A549 (cell line): ENCODE results near the gene FKBP4. TPM values are rescaled to one million over a fixed set of nuclear protein-coding genes. Genes with fewer than 3 reads are reported as not detected.

Experiments used
- ATAC-seq, 2 experiments: fragments of 200-7000 bp in 1 of 2; fragments of >200 bp in 1 of 2; cut with Nextera tagmentation in 1 of 2; cut with Tn5 transposase in 1 of 2; 3 replicates each; pipeline versions ENCODE4 v1.8.0 to v1.9.1; 2018 to 2020; ENCODE audit warnings: mild to moderate bottlenecking in 1 of 2, moderate library complexity in 1 of 2
- CTCF ChIA-PET: fragments of 300-600 bp; sonication (Branson Sonifier 250); formaldehyde crosslinking; extraction: SDS; loops from one replicate; lab custom pipeline; 2021; ENCODE audit warnings: antibody characterized with exemption, inconsistent platforms; lab: Yijun Ruan, JAX
- POLR2A ChIA-PET: fragments of 350-600 bp; formaldehyde crosslinking; extraction: SDS; loops from one replicate; lab custom pipeline; 2021; ENCODE audit warnings: antibody characterized with exemption, inconsistent platforms; lab: Yijun Ruan, JAX
- DNase-seq, 2 experiments: peaks; one replicate each; pipeline versions ENCODE4 v3.0.0 to v3.0.0-alpha.2; 2011 to 2016; ENCODE audit warnings: low read depth in 1 of 2, low spot score in 1 of 2
- FAIRE-seq: peaks from 2 replicates; lab custom pipeline; 2011; peaks lifted over from hg19 to GRCh38; lab: Jason Lieb, UNC
- H3K27ac ChIP-seq, 2 experiments: fragments of >200 bp; sonication (Bioruptor Twin); formaldehyde crosslinking; 3 replicates each; pipeline ENCODE4 v1.5.1; 2016 to 2017
- H3K4me1 ChIP-seq: fragments of >200 bp; sonication (Bioruptor Twin); formaldehyde crosslinking; 3 replicates; pipeline ENCODE4 v1.6.1; 2016
- H3K4me2 ChIP-seq: fragments of >200 bp; sonication (Bioruptor Twin); formaldehyde crosslinking; 3 replicates; pipeline ENCODE4 v1.6.1; 2016
- H3K4me3 ChIP-seq: fragments of >200 bp; sonication (Bioruptor Twin); formaldehyde crosslinking; 3 replicates; pipeline ENCODE4 v1.5.1; 2016
- H3K9me3 ChIP-seq: fragments of >200 bp; sonication (Bioruptor Twin); formaldehyde crosslinking; 3 replicates; pipeline ENCODE4 v1.6.1; 2016
- ATOH8 ChIP-seq: fragments of 250-450 bp; sonication (Bioruptor Pico); IDR thresholded peaks from 2 replicates; pipeline ENCODE4 v1.5.0; 2020; ENCODE audit warnings: low read depth, mild to moderate bottlenecking, moderate library complexity
- BCL3 ChIP-seq: fragments of >200 bp; sonication (Bioruptor Twin); formaldehyde crosslinking; IDR thresholded peaks from 3 replicates; pipeline ENCODE4 v1.6.1; 2016
- CBX2 ChIP-seq: fragments of 200-600 bp; sonication (generic); IDR thresholded peaks from 2 replicates; pipeline ENCODE4 v1.6.1; 2016; ENCODE audit warnings: low read depth, mild to moderate bottlenecking, borderline replicate concordance
- CBX8 ChIP-seq: fragments of 200-600 bp; sonication (generic); IDR thresholded peaks from 2 replicates; pipeline ENCODE4 v1.6.1; 2016
- CHD2 ChIP-seq: fragments of 150-350 bp; IDR thresholded peaks from 2 replicates; pipeline ENCODE4 v1.6.1; 2014; ENCODE audit warnings: low read length; ENCODE audit not compliant: partially characterized antibody
- FOXS1 ChIP-seq: fragments of 250-450 bp; sonication (Bioruptor Pico); IDR thresholded peaks from 2 replicates; pipeline ENCODE4 v1.5.0; 2020; ENCODE audit warnings: mild to moderate bottlenecking, moderate library complexity
- GATA3 ChIP-seq: IDR thresholded peaks from 2 replicates; pipeline ENCODE4 v1.6.1; 2012; ENCODE audit warnings: borderline replicate concordance
- JUNB ChIP-seq: fragments of >200 bp; sonication (Bioruptor Twin); formaldehyde crosslinking; IDR thresholded peaks from 2 replicates; pipeline ENCODE4 v1.6.1; 2016
- KDM5A ChIP-seq: fragments of 200-600 bp; sonication (generic); IDR thresholded peaks from 2 replicates; pipeline ENCODE4 v1.6.1; 2016; ENCODE audit warnings: antibody characterized with exemption, mild to moderate bottlenecking
- MAFK ChIP-seq: fragments of 450-650 bp; IDR thresholded peaks from 2 replicates; pipeline ENCODE4 v1.6.1; 2014; ENCODE audit not compliant: partially characterized antibody
- NFE2L2 ChIP-seq: fragments of 150-350 bp; conservative IDR thresholded peaks from 2 replicates; pipeline ENCODE4 v1.6.1; 2014; ENCODE audit warnings: low read length
- RFX5 ChIP-seq: fragments of 450-650 bp; IDR thresholded peaks from 2 replicates; pipeline ENCODE4 v1.7.1; 2014; ENCODE audit warnings: antibody characterized with exemption, mild to moderate bottlenecking, moderate library complexity
- TP53 ChIP-seq: fragments of 250-450 bp; sonication (Bioruptor Pico); IDR thresholded peaks from 2 replicates; pipeline ENCODE4 v1.5.0; 2021; ENCODE audit warnings: mild to moderate bottlenecking, moderate library complexity
- ZC3H11A ChIP-seq: fragments of 450-650 bp; IDR thresholded peaks from 2 replicates; pipeline ENCODE4 v1.6.1; 2014; ENCODE audit warnings: antibody characterized with exemption, mild to moderate bottlenecking
- WGBS: methylation state at CpG from one replicate; pipeline ENCODE4 v1.1.6; 2017; ENCODE audit errors: missing lambda C conversion rate; 5-methylcytosine and 5-hydroxymethylcytosine counted together
- polyA plus RNA-seq, 4 experiments: library from polyadenylated mRNA; depleted of rRNA in 3 of 4; stranded (reverse); fragments of >200 nt; fragmentation: RNase III in 1 of 4; extraction: RNeasy Plus Mini Kit Qiagen cat#74134 plus additional on column Dnase treatment in 1 of 4; gene quantifications; 2 replicates in 3 of 4; 3 replicates in 1 of 4; pipeline ENCODE4 v1.2.3, GENCODE V29; 2011 to 2017
- TF ChIP-seq, protein P1 (sequence below): fragments of >200 bp; sonication (Bioruptor Twin); formaldehyde crosslinking; IDR thresholded peaks from 3 replicates; pipeline ENCODE4 v1.5.1; 2016
- TF ChIP-seq, protein P2 (sequence below): IDR thresholded peaks from 2 replicates; pipeline ENCODE4 v1.6.1; 2012

Gene FKBP4
- polyA plus RNA-seq, 2 of the 4 experiments (the other 2 are of a cell fraction): 108 to 137 TPM

- WGBS: 3% methylated on average over 14 of the region's 14 CpGs
- H3K9me3 ChIP-seq: no peaks in the 10 kb centered on the region
- no peak for TF ChIP-seq MAFK
- TF ChIP-seq, protein P1, sequence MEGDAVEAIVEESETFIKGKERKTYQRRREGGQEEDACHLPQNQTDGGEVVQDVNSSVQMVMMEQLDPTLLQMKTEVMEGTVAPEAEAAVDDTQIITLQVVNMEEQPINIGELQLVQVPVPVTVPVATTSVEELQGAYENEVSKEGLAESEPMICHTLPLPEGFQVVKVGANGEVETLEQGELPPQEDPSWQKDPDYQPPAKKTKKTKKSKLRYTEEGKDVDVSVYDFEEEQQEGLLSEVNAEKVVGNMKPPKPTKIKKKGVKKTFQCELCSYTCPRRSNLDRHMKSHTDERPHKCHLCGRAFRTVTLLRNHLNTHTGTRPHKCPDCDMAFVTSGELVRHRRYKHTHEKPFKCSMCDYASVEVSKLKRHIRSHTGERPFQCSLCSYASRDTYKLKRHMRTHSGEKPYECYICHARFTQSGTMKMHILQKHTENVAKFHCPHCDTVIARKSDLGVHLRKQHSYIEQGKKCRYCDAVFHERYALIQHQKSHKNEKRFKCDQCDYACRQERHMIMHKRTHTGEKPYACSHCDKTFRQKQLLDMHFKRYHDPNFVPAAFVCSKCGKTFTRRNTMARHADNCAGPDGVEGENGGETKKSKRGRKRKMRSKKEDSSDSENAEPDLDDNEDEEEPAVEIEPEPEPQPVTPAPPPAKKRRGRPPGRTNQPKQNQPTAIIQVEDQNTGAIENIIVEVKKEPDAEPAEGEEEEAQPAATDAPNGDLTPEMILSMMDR: peak; percentile 27; the same call in 2 of the 3 replicates
- DNase-seq (peak in 1 of 2 experiments; percentile 25), FAIRE-seq (no peak), ATAC-seq (peak; percentile 23 to 43; a peak in 5 of 6 replicates)
- POLR2A ChIA-PET: interaction anchor here (0.6 to 2.6 kb wide), 3 partner anchors 12 to 16 kb away, joined by 3 to 19 read pairs (median 4); partner anchors contain the start of gene ITFG2
- CTCF ChIA-PET: interaction anchor here (0.6 to 7.3 kb wide), 6 partner anchors 12 to 149 kb away, joined by 3 to 57 read pairs (median 5); no protein-coding TSS in a partner anchor
- H3K4me3 ChIP-seq: peak overlapping the region; percentile 76
- peaks cover 18% of the 10 kb centered on the region for H3K4me1 ChIP-seq
- H3K27ac ChIP-seq: peak overlapping the region; percentile 97 to 99
- H3K4me2 ChIP-seq: peak overlapping the region; percentile 96
Observed at GRCh38 chr12:2796187-2796666, 1.5 kb downstream of the FKBP4 start.

DNA sequence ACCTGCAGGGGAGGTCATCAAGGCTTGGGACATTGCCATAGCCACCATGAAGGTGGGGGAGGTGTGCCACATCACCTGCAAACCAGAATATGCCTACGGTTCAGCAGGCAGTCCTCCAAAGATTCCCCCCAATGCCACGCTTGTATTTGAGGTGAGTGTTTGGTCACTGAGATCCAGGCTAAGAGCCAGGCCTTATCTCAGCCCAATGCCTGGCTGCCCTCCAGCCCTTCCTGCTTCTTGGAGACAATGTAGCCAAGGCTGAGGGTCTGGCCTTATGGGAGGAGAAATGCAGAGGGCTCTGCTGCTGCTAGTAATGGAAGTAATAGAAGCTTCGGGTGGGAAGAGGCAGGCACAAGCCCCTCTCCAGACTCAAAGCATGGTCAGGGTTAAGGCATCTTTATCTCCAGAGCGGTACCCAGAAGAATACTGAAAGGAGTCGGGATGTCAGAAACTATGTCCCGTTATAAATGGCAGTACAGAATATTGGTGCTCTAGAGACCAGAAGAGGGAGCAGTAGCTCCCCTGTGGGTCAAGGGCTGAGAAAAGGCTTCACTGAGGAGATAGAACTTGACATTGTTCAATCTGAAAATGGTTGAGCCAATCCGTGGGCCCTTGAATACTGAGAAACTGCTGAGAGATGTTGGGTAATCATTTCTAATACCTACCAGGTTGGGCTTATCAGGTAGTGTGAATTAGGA, 3.1 kb downstream of the FKBP4 start:
- Histone ChIP-seq H3K4me2 (no peak overlapping the region), H3K4me3 (no peak overlapping the region), H3K9me3 (no peaks in the 10 kb centered on the region), H3K27ac (no peak overlapping the region), H3K4me1 (peaks cover 18% of the 10 kb centered on the region)
- ATAC-seq (no peak), FAIRE-seq (no peak), DNase-seq (no peak)
- CTCF ChIA-PET: interaction anchor here (1.0 to 7.3 kb wide), 2 partner anchors 13 to 15 kb away, joined by 4 to 57 read pairs; no protein-coding TSS in a partner anchor
- TF ChIP-seq, protein P1: 0 out of 3 replicates have a peak, but pooled peaks have one; percentile 15
- no peak for TF ChIP-seq MAFK
- 82% methylated on average over 6 of the region's 7 CpGs for WGBS
- POLR2A ChIA-PET: no interaction called here

DNA sequence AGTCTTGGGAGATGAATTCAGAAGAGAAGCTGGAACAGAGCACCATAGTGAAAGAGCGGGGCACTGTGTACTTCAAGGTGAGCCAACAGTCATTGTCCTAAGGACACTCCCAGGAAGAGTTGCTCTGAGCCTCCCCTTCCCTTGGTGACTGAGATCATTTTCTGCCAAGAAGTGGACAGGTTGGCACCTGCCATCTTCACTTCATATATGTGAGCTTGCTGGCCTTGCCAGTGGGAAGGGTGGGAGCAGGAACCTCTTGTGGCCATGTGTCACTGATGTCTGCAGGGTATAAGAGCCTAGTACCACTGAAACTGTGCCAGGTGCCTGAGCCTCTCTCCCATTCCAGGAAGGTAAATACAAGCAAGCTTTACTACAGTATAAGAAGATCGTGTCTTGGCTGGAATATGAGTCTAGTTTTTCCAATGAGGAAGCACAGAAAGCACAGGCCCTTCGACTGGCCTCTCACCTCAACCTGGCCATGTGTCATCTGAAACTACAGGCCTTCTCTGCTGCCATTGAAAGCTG, 5.3 kb downstream of the FKBP4 start:
- no peak for FAIRE-seq

GRCh38 chr12:2801044-2801783, 6.4 kb downstream of the FKBP4 start:
- ChIA-PET POLR2A (no interaction called here), CTCF (interaction anchor here (0.6 to 3.9 kb wide), 5 partner anchors 9 to 183 kb away, joined by 3 to 15 read pairs (median 3); partner anchors contain the start of gene ITFG2)
- Histone ChIP-seq H3K9me3 (no peaks in the 10 kb centered on the region), H3K4me1 (peaks cover 15% of the 10 kb centered on the region), H3K27ac (no peak overlapping the region), H3K4me3 (no peak overlapping the region), H3K4me2 (no peak overlapping the region)
- FAIRE-seq (no peak), ATAC-seq (no peak), DNase-seq (no peak)
- 91% methylated on average over 16 of the region's 16 CpGs for WGBS
- TF ChIP-seq CBX2: no peak
- no peak for TF ChIP-seq FOXS1 (CRISPR knock-in tag)
- TF ChIP-seq, protein P2, sequence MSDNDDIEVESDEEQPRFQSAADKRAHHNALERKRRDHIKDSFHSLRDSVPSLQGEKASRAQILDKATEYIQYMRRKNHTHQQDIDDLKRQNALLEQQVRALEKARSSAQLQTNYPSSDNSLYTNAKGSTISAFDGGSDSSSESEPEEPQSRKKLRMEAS: no peak
- TF ChIP-seq CBX8: no peak
- TF ChIP-seq RFX5: no peak
- no peak for TF ChIP-seq BCL3
- no peak for TF ChIP-seq TP53
- no peak for TF ChIP-seq GATA3
- no peak for TF ChIP-seq ATOH8
- no peak for TF ChIP-seq NFE2L2
- no peak for TF ChIP-seq ZC3H11A
- no peak for TF ChIP-seq CHD2

More for the DNA sequence above, 5.3 kb downstream of the FKBP4 start:
- TF ChIP-seq KDM5A (no peak), JUNB (no peak)
- ChIA-PET POLR2A (no interaction called here), CTCF (interaction anchor here (0.6 to 3.9 kb wide), 5 partner anchors 10 to 175 kb away, joined by 3 to 15 read pairs (median 3); partner anchors contain the start of gene ITFG2)
- WGBS: 83% methylated on average over 3 of the region's 3 CpGs
- Histone ChIP-seq H3K4me3 (no peak overlapping the region), H3K4me1 (peaks cover 15% of the 10 kb centered on the region), H3K4me2 (no peak overlapping the region), H3K9me3 (no peaks in the 10 kb centered on the region), H3K27ac (no peak overlapping the region)
- ATAC-seq (no peak), DNase-seq (no peak)
